IPS-15b (cell line): Measurements from ENCODE around the gene CLEC17A.
"Not testable (repeated sequence)": the region's sequence is repeated elsewhere in the genome, so short reads cannot be mapped to it uniquely, and the experiment has no call there.

Experiments used
- H3K27me3 ChIP-seq: one replicate; pipeline ENCODE4 v1.6.1; 2013; ENCODE audit warnings: low read length; ENCODE audit not compliant: control insufficient read depth, insufficient read depth
- H3K36me3 ChIP-seq: one replicate; pipeline ENCODE4 v1.6.1; 2013; ENCODE audit warnings: low read length; ENCODE audit not compliant: control insufficient read depth, insufficient read depth
- H3K4me1 ChIP-seq: one replicate; pipeline ENCODE4 v1.6.1; 2013; ENCODE audit warnings: mild to moderate bottlenecking, low read length; ENCODE audit not compliant: control insufficient read depth, insufficient read depth
- H3K4me3 ChIP-seq: one replicate; pipeline ENCODE4 v1.5.1; 2013; ENCODE audit warnings: low read depth, low read length
- H3K9ac ChIP-seq: one replicate; pipeline ENCODE4 v1.6.1; 2013; ENCODE audit warnings: low read depth, mild to moderate bottlenecking, low read length
- H3K9me3 ChIP-seq: one replicate; pipeline ENCODE4 v1.6.1; 2013; ENCODE audit warnings: mild to moderate bottlenecking, low read length; ENCODE audit not compliant: control insufficient read depth, insufficient read depth

The CLEC17A gene

GRCh38 chr19:14599548-14600147, 16.8 kb downstream of the CLEC17A start:
- no peaks in the 10 kb centered on the region for H3K4me1 ChIP-seq
- no peak overlapping the region for H3K4me3 ChIP-seq
- H3K27me3 ChIP-seq, result no peaks in the 10 kb centered on the region
- no peaks in the 10 kb centered on the region for H3K9me3 ChIP-seq
- no peaks in the 10 kb centered on the region for H3K36me3 ChIP-seq
- H3K9ac ChIP-seq, result no peak overlapping the region

GRCh38 chr19:14603990-14604387, 21.1 kb downstream of the CLEC17A start:
- H3K4me3 ChIP-seq, result no peak overlapping the region
- H3K9me3 ChIP-seq, result no peaks in the 10 kb centered on the region
- H3K36me3 ChIP-seq, result no peaks in the 10 kb centered on the region
- H3K27me3 ChIP-seq, result no peaks in the 10 kb centered on the region
- no peak overlapping the region for H3K9ac ChIP-seq
- no peaks in the 10 kb centered on the region for H3K4me1 ChIP-seq

- no peak overlapping the region for H3K4me3 ChIP-seq
- H3K4me1 ChIP-seq, result no peaks in the 10 kb centered on the region
- no peaks in the 10 kb centered on the region for H3K9me3 ChIP-seq
- no peaks in the 10 kb centered on the region for H3K27me3 ChIP-seq
- no peak overlapping the region for H3K9ac ChIP-seq
- H3K36me3 ChIP-seq, result no peaks in the 10 kb centered on the region
Measured at GRCh38 chr19:14606627-14607026, 23.7 kb downstream of the CLEC17A start.

GRCh38 chr19:14611051-14611450, 28.2 kb downstream of the CLEC17A start:
- Histone ChIP-seq H3K4me3 (no peak overlapping the region), H3K9me3 (no peaks in the 10 kb centered on the region), H3K9ac (no peak overlapping the region), H3K4me1 (no peaks in the 10 kb centered on the region), H3K27me3 (no peaks in the 10 kb centered on the region), H3K36me3 (no peaks in the 10 kb centered on the region)

- not testable (repeated sequence) for H3K27me3 ChIP-seq, H3K4me3 ChIP-seq, H3K4me1 ChIP-seq, H3K36me3 ChIP-seq, H3K9ac ChIP-seq, H3K9me3 ChIP-seq
Measured at GRCh38 chr19:14612242-14612641, 29.4 kb downstream of the CLEC17A start.

GRCh38 chr19:14612657-14613056, 29.8 kb downstream of the CLEC17A start:
- Histone ChIP-seq H3K4me1 (no peaks in the 10 kb centered on the region), H3K4me3 (no peak overlapping the region), H3K36me3 (no peaks in the 10 kb centered on the region), H3K9me3 (no peaks in the 10 kb centered on the region), H3K27me3 (no peaks in the 10 kb centered on the region), H3K9ac (no peak overlapping the region)

GRCh38 chr19:14613399-14614098, 30.7 kb downstream of the CLEC17A start:
- H3K9ac ChIP-seq, H3K4me1 ChIP-seq, H3K27me3 ChIP-seq, H3K9me3 ChIP-seq, H3K36me3 ChIP-seq, H3K4me3 ChIP-seq: not testable (repeated sequence)

- H3K36me3 ChIP-seq, result no peaks in the 10 kb centered on the region
- no peak overlapping the region for H3K4me3 ChIP-seq
- H3K9me3 ChIP-seq, result no peaks in the 10 kb centered on the region
- H3K27me3 ChIP-seq, result no peaks in the 10 kb centered on the region
- no peak overlapping the region for H3K9ac ChIP-seq
- H3K4me1 ChIP-seq, result no peaks in the 10 kb centered on the region
Measured at GRCh38 chr19:14614099-14614412, 31.2 kb downstream of the CLEC17A start.

- H3K36me3 ChIP-seq, result no peaks in the 10 kb centered on the region
- no peak overlapping the region for H3K4me3 ChIP-seq
- peaks cover 6% of the 10 kb centered on the region for H3K9me3 ChIP-seq
- no peaks in the 10 kb centered on the region for H3K27me3 ChIP-seq
- H3K9ac ChIP-seq, result no peak overlapping the region
- H3K4me1 ChIP-seq, result no peaks in the 10 kb centered on the region
Measured at GRCh38 chr19:14615623-14616022, 32.7 kb downstream of the CLEC17A start.

- Histone ChIP-seq H3K9ac (no peak overlapping the region), H3K4me3 (no peak overlapping the region), H3K9me3 (peaks cover 6% of the 10 kb centered on the region), H3K36me3 (no peaks in the 10 kb centered on the region), H3K4me1 (no peaks in the 10 kb centered on the region), H3K27me3 (no peaks in the 10 kb centered on the region)
Measured at GRCh38 chr19:14616407-14616806, 33.5 kb downstream of the CLEC17A start.

- H3K36me3 ChIP-seq, result no peaks in the 10 kb centered on the region
- H3K27me3 ChIP-seq, result no peaks in the 10 kb centered on the region
- no peak overlapping the region for H3K4me3 ChIP-seq
- H3K4me1 ChIP-seq, result no peaks in the 10 kb centered on the region
- H3K9me3 ChIP-seq, result peaks cover 6% of the 10 kb centered on the region
- no peak overlapping the region for H3K9ac ChIP-seq
Measured at GRCh38 chr19:14619404-14619803, 36.5 kb downstream of the CLEC17A start.

GRCh38 chr19:14624491-14624890, 41.6 kb downstream of the CLEC17A start:
- not testable (repeated sequence) for H3K9ac ChIP-seq, H3K9me3 ChIP-seq, H3K36me3 ChIP-seq, H3K4me1 ChIP-seq, H3K27me3 ChIP-seq, H3K4me3 ChIP-seq
